ENCODE measurements around the gene MYEOV. TPM values are rescaled to one million over a fixed set of nuclear protein-coding genes. Genes with fewer than 3 reads are reported as not detected.

MYEOV gene
- total and polyA plus RNA-seq, 9 donors, result 0.12 to 0.79 (median 0.53) TPM; not detected in 3

DNA sequence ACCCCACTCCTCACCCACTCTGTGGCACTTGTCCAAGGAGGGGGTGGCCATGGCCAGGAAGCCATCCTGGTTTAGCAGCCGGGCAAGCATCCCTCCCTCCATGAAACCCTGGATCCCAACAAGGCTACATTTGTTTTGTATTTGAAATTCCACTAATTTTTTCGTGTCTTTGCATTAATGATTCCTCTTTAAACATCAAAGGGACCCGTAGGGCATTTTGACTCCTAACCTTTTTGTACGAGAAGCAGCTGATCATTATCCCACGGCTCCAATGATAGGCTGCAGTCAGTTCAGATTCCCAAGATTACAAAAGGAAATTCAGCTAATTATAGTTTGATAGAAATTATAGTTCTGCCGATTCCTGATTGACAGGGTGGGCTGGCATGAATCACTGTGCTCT lies 10.7 kb downstream of the MYEOV start:
- DNase-seq, result no peak
- Histone ChIP-seq H3K27ac (no peak overlapping the region), H3K4me1 (ENCODE audit: insufficient read depth) (no peaks in the 10 kb centered on the region), H3K36me3 (no peaks in the 10 kb centered on the region), H3K4me3 (no peak overlapping the region), H3K27me3 (no peaks in the 10 kb centered on the region), H3K9me3 (no peaks in the 10 kb centered on the region)
- intact Hi-C loops (cut with DNase I), result no loop called here
- 41 to 61% (median 61%) methylated on average over 6 of the region's 6 CpGs for WGBS, 3 donors
- TF ChIP-seq, protein P1, sequence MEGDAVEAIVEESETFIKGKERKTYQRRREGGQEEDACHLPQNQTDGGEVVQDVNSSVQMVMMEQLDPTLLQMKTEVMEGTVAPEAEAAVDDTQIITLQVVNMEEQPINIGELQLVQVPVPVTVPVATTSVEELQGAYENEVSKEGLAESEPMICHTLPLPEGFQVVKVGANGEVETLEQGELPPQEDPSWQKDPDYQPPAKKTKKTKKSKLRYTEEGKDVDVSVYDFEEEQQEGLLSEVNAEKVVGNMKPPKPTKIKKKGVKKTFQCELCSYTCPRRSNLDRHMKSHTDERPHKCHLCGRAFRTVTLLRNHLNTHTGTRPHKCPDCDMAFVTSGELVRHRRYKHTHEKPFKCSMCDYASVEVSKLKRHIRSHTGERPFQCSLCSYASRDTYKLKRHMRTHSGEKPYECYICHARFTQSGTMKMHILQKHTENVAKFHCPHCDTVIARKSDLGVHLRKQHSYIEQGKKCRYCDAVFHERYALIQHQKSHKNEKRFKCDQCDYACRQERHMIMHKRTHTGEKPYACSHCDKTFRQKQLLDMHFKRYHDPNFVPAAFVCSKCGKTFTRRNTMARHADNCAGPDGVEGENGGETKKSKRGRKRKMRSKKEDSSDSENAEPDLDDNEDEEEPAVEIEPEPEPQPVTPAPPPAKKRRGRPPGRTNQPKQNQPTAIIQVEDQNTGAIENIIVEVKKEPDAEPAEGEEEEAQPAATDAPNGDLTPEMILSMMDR (IDR thresholded peaks at IDR 0.05), result no peak
- TF ChIP-seq POLR2A (IDR thresholded peaks at IDR 0.05) (no peak), EP300 (IDR thresholded peaks at IDR 0.05) (no peak)

DNA sequence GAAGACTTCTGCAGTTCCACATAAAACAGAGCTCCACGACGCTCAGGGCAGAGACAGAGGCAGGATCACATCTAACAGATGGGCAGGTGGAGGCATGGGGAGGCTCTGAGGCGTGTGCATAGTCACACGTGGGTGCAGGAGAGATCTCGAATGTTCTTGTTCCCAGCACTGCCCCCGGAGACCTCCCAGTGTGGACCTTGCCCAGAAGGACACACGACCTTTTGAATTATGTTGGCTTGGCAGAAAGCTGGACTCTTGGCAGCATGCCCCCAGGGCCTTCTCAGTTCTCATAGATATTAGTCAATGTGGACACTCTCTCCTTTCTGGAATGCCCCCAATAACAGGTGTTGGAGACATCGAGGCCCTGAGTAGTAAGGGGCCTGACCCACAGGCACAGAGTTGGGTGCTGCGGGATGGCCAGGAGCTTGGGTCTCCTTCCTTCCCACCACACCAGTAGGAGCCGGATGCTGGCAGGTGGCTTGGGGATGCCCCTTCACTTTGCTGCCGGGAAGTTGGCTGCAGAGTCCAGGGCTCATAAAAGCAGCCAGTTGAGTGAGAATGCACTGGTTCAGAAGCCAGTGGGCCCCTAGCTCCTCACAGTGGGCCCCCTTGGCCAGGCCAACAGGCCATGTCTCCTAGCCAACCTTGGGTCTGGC lies 12.1 kb downstream of the MYEOV start:
- Histone ChIP-seq H3K4me3 (no peak overlapping the region), H3K36me3 (no peaks in the 10 kb centered on the region), H3K9me3 (no peaks in the 10 kb centered on the region), H3K27ac (no peak overlapping the region), H3K4me1 (ENCODE audit: insufficient read depth) (no peaks in the 10 kb centered on the region), H3K27me3 (no peaks in the 10 kb centered on the region)
- TF ChIP-seq, protein P1 (IDR thresholded peaks at IDR 0.05), result no peak
- TF ChIP-seq POLR2A (IDR thresholded peaks at IDR 0.05) (no peak), EP300 (IDR thresholded peaks at IDR 0.05) (no peak)
- 36 to 43% (median 40%) methylated on average over 11 of the region's 11 CpGs for WGBS, 3 donors
- no peak for DNase-seq
- intact Hi-C loops (cut with DNase I), result no loop called here

DNA sequence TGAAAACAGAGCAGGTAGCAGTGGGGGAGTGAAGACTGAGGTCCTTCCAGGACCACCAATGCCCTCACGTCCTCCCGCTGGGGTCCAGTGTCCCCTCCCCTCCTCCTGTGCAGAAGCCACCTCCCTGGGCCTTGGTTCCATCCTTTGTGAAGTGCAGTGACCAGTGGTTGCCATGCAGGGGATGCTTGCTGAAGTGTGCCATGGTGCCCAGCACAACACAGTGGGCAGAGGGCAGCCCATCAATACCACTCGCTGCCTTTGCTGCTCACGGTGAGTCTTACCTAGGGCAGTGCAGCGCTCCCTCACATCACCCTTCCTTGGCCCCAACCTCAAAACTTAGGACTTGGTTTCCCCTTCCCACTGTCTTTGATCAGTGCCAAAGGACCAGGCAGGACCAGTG lies 12.9 kb downstream of the MYEOV start:
- Histone ChIP-seq H3K27ac (no peak overlapping the region), H3K4me3 (no peak overlapping the region), H3K9me3 (no peaks in the 10 kb centered on the region), H3K27me3 (no peaks in the 10 kb centered on the region), H3K36me3 (no peaks in the 10 kb centered on the region), H3K4me1 (ENCODE audit: insufficient read depth) (no peaks in the 10 kb centered on the region)
- intact Hi-C loops (cut with DNase I), result no loop called here
- TF ChIP-seq POLR2A (IDR thresholded peaks at IDR 0.05) (no peak), EP300 (IDR thresholded peaks at IDR 0.05) (no peak)
- TF ChIP-seq, protein P1 (IDR thresholded peaks at IDR 0.05), result no peak
- WGBS, 3 donors, result 91 to 94% (median 92%) methylated on average over 5 of the region's 5 CpGs
- peak in 1 of 5 donors; percentile 5 for DNase-seq

DNA sequence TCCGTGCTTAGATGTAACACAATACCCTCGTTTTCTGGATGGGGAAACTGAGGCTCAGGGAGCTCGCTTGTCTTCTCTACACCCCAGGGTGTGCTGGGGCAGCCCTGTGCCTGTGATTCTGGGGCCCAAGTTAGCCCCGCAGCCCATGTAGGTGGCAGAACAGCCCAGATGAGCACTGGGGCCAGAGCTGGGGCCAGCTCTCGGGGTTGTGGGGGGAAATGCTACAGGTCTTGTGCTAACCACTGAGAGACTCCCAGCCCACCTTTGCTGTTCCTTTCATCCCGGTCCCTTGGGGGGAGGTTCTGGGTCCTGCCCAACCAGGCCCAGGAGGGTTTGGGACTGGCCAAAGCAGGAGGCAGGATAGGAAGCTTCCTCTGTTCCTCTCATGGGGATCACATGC lies 13.5 kb downstream of the MYEOV start:
- WGBS, 3 donors, result 81 to 85% (median 84%) methylated on average over 6 of the region's 6 CpGs
- intact Hi-C loops (cut with DNase I), result no loop called here
- Histone ChIP-seq H3K4me1 (ENCODE audit: insufficient read depth) (no peaks in the 10 kb centered on the region), H3K9me3 (no peaks in the 10 kb centered on the region), H3K4me3 (no peak overlapping the region), H3K36me3 (no peaks in the 10 kb centered on the region), H3K27ac (no peak overlapping the region), H3K27me3 (no peaks in the 10 kb centered on the region)
- TF ChIP-seq, protein P1 (IDR thresholded peaks at IDR 0.05), result no peak
- TF ChIP-seq POLR2A (IDR thresholded peaks at IDR 0.05) (no peak), EP300 (IDR thresholded peaks at IDR 0.05) (no peak)
- peak in 1 of 5 donors; percentile 8 for DNase-seq
